Fibroblast of lung (primary cell): ENCODE results near the gene PITHD1. TPM values are rescaled to one million over a fixed set of nuclear protein-coding genes. Genes with fewer than 3 reads are reported as not detected.

ENCODE experiments used
- DNase-seq, 2 donors: peaks; one replicate each; pipeline versions ENCODE4 v3.0.0 to v3.0.0-alpha.2; 2010; ENCODE audit warnings: low read depth in 2 of 2
- H2AFZ ChIP-seq: 2 replicates; pipeline ENCODE4 v1.5.1; 2012; ENCODE audit warnings: low read length, control low read depth, inconsistent platforms
- H3K27ac ChIP-seq: 2 replicates; pipeline ENCODE4 v1.5.1; 2011; ENCODE audit warnings: low read length, control low read depth; ENCODE audit not compliant: insufficient read depth
- H3K27me3 ChIP-seq: 2 replicates; pipeline ENCODE4 v1.5.1; 2011; ENCODE audit warnings: mild to moderate bottlenecking, low read length; ENCODE audit not compliant: control insufficient read depth, insufficient read depth
- H3K36me3 ChIP-seq: 2 replicates; pipeline ENCODE4 v1.5.1; 2011; ENCODE audit warnings: low read length; ENCODE audit not compliant: control insufficient read depth, insufficient read depth
- H3K4me1 ChIP-seq: 2 replicates; pipeline ENCODE4 v1.5.1; 2011; ENCODE audit warnings: low read length; ENCODE audit not compliant: control insufficient read depth, insufficient read depth; ENCODE audit errors: extremely low read depth
- H3K4me2 ChIP-seq: 2 replicates; pipeline ENCODE4 v1.5.1; 2011; ENCODE audit warnings: low read length, control low read depth; ENCODE audit not compliant: insufficient read depth; ENCODE audit errors: extremely low read depth
- H3K4me3 ChIP-seq, 4 experiments: fragments of 200-600 bp in 1 of 4; sonication (generic) in 1 of 4; replicated peaks in 1 of 4; 2 replicates each; pipeline ENCODE4 v1.5.1; 2011 to 2016; ENCODE audit warnings: low read length in 4 of 4, low read depth in 3 of 4, mild to moderate bottlenecking in 3 of 4, control low read depth in 2 of 4, inconsistent platforms in 1 of 4, mixed read lengths in 1 of 4; ENCODE audit not compliant: insufficient read depth in 1 of 4; ENCODE audit errors: control extremely low read depth in 1 of 4
- H3K79me2 ChIP-seq: 2 replicates; pipeline ENCODE4 v1.5.1; 2012; ENCODE audit warnings: mild to moderate bottlenecking, low read length, inconsistent platforms; ENCODE audit not compliant: control insufficient read depth, insufficient read depth
- H3K9ac ChIP-seq: 2 replicates; pipeline ENCODE4 v1.5.1; 2011; ENCODE audit warnings: mild to moderate bottlenecking, low read length, control low read depth; ENCODE audit not compliant: insufficient read depth
- H3K9me3 ChIP-seq: 2 replicates; pipeline ENCODE4 v1.5.1; 2012; ENCODE audit warnings: low read depth, low read length; ENCODE audit not compliant: control insufficient read depth, insufficient read depth
- H4K20me1 ChIP-seq: 2 replicates; pipeline ENCODE4 v1.5.1; 2011; ENCODE audit warnings: low read length; ENCODE audit not compliant: control insufficient read depth, insufficient read depth; ENCODE audit errors: extremely low read depth
- CTCF ChIP-seq, 2 donors: IDR thresholded peaks in 1 of 2; conservative IDR thresholded peaks in 1 of 2; 1 replicate in 1 of 2; 2 replicates in 1 of 2; pipeline ENCODE4 v1.5.1; 2011 to 2012; ENCODE audit warnings: low read length in 2 of 2, control low read depth in 1 of 2, inconsistent platforms in 1 of 2, low read depth in 1 of 2, mild to moderate bottlenecking in 1 of 2
- EZH2 ChIP-seq: IDR thresholded peaks from 2 replicates; pipeline ENCODE4 v1.5.1; 2012; ENCODE audit warnings: low read length, control low read depth, mild to moderate bottlenecking; ENCODE audit errors: missing control alignments
- polyA plus RNA-seq, 2 donors: library from polyadenylated mRNA; depleted of rRNA in 1 of 2; stranded (reverse) in 1 of 2; unstranded in 1 of 2; fragments of >200 nt; gene quantifications; 2 replicates each; pipeline ENCODE4 v1.2.1, GENCODE V29; 2011 to 2012; ENCODE audit warnings: missing spikeins in 1 of 2
- total RNA-seq: library from RNA; depleted of rRNA; stranded (reverse); fragments of >200 nt; gene quantifications from 2 replicates; pipeline ENCODE4 v1.2.1, GENCODE V29; 2014

PITHD1 gene
- total and polyA plus RNA-seq, 2 donors (not counting 1 experiment from before 2014, with no cell fraction given): 40.5 to 47.7 TPM

GRCh38 chr1:23799255-23799569 lies 21.0 kb downstream of the PITHD1 start:
- H3K27me3 ChIP-seq: no peaks in the 10 kb centered on the region
- no peak overlapping the region for H3K9ac ChIP-seq
- H3K27ac ChIP-seq: peak overlapping the region; percentile 63
- no peaks in the 10 kb centered on the region for H3K9me3 ChIP-seq
- no peaks in the 10 kb centered on the region for H3K79me2 ChIP-seq
- peaks cover 14% of the 10 kb centered on the region for H3K36me3 ChIP-seq
- H3K4me2 ChIP-seq: peak overlapping the region; percentile 100
- no peak for TF ChIP-seq EZH2
- no peak for TF ChIP-seq CTCF (conservative IDR thresholded peaks at IDR 0.05 in 1 of 2, IDR thresholded peaks at IDR 0.05 in 1 of 2; ENCODE audit: low read depth in 1 of 2, low read length in 2 of 2)
- no peak overlapping the region for H2AFZ ChIP-seq
- DNase-seq: no peak
- peak overlapping the region in 3 of 4 experiments; percentile 75 to 89 (median 81) for H3K4me3 ChIP-seq
- H3K4me1 ChIP-seq: peaks cover 8% of the 10 kb centered on the region
- no peaks in the 10 kb centered on the region for H4K20me1 ChIP-seq

GRCh38 chr1:23799570-23800399 lies 21.6 kb downstream of the PITHD1 start:
- Histone ChIP-seq H4K20me1 (no peaks in the 10 kb centered on the region), H3K36me3 (peaks cover 14% of the 10 kb centered on the region), H3K4me1 (peaks cover 8% of the 10 kb centered on the region), H3K4me2 (peak overlapping the region; percentile 100), H3K27ac (peak overlapping the region; percentile 63), H3K9me3 (no peaks in the 10 kb centered on the region), H3K9ac (peak overlapping the region; percentile 77), H3K27me3 (no peaks in the 10 kb centered on the region), H2AFZ (peak overlapping the region; percentile 70), H3K4me3 (peak overlapping the region; percentile 51 to 89 (median 78)), H3K79me2 (no peaks in the 10 kb centered on the region)
- no peak for TF ChIP-seq CTCF (conservative IDR thresholded peaks at IDR 0.05 in 1 of 2, IDR thresholded peaks at IDR 0.05 in 1 of 2; ENCODE audit: low read depth in 1 of 2, low read length in 2 of 2)
- TF ChIP-seq EZH2: no peak
- DNase-seq: peak; percentile 73 to 83

DNA sequence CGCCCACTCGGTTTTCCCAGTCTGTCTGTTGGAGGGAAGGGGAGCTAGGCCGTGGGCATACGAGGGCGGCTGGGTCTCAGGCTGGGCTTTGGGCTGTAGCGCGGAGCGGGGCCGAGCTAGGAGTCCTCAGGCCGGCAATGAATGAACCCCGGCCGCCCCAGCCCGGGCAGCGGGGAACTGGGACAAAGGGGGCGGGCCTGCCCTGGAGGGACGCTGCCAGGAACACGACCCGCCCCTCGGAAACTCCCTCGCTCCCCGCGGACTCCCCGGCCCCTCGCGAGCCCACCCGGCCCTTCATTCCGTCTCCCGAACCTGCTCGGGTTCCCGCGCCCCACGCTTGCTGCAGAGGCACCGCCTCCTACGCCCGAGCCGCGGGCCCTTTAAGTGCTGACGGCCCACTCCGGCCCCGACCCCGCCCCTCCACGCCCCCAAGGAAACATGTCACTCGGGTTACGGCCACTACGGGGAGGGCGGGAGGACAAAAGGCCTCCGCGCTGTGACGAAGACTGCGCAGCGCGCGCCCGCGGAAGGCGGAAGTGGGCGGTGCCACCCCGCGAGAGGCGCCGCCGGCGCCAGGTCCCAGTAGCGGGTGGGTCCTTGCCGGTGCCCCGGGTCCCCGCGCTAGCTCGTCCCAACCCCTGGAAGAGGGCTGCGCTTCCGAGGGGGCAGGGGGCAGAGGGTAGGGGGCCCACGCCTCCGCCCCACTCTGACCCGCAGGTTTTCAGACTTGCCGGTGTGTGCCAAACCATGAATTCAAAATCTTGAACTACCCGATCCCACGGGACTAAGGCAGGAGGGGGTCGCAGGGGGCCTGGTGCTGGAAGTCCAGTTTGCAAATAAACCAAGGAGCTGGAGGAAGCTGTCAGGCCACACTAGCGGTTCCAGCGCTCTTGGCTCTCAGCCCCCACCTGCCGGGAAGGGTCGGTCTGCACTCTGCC lies 22.5 kb downstream of the PITHD1 start, which contains the start of gene GALE:
GALE (minus strand) TSS at position 355 of the 938 bp plus-strand sequence. CDS start 1,747 bp downstream, outside the sequence.
- Histone ChIP-seq H2AFZ (peak within 1 kb of the TSS; percentile 70), H3K9me3 (no peaks in the 10 kb centered on the region), H3K27ac (peak within 1 kb of the TSS; percentile 63), H3K4me2 (peak within 1 kb of the TSS; percentile 100), H4K20me1 (no peaks in the 10 kb centered on the region), H3K4me1 (peaks cover 8% of the 10 kb centered on the region), H3K36me3 (peaks cover 13% of the 10 kb centered on the region), H3K27me3 (no peaks in the 10 kb centered on the region), H3K4me3 (peak within 1 kb of the TSS; percentile 51 to 89 (median 78)), H3K79me2 (no peaks in the 10 kb centered on the region), H3K9ac (peak within 1 kb of the TSS; percentile 77)
- TF ChIP-seq EZH2 (no peak), CTCF (conservative IDR thresholded peaks at IDR 0.05 in 1 of 2, IDR thresholded peaks at IDR 0.05 in 1 of 2; ENCODE audit: low read depth in 1 of 2, low read length in 2 of 2) (no peak)
- DNase-seq: peak; percentile 94 to 95
